Fibroblast of lung (primary cell): Measurements from ENCODE around the gene ODR4. TPM values are rescaled to one million over a fixed set of nuclear protein-coding genes. Genes with fewer than 3 reads are reported as not detected.
A peak's percentile ranks its signal among the peaks of the same experiment; 100 is the strongest.

Experiments used
- DNase-seq, 2 donors: peaks; one replicate each; pipeline versions ENCODE4 v3.0.0 to v3.0.0-alpha.2; 2010; ENCODE audit warnings: low read depth in 2 of 2
- H2AFZ ChIP-seq: 2 replicates; pipeline ENCODE4 v1.5.1; 2012; ENCODE audit warnings: low read length, control low read depth, inconsistent platforms
- H3K27ac ChIP-seq: 2 replicates; pipeline ENCODE4 v1.5.1; 2011; ENCODE audit warnings: low read length, control low read depth; ENCODE audit not compliant: insufficient read depth
- H3K27me3 ChIP-seq: 2 replicates; pipeline ENCODE4 v1.5.1; 2011; ENCODE audit warnings: mild to moderate bottlenecking, low read length; ENCODE audit not compliant: control insufficient read depth, insufficient read depth
- H3K36me3 ChIP-seq: 2 replicates; pipeline ENCODE4 v1.5.1; 2011; ENCODE audit warnings: low read length; ENCODE audit not compliant: control insufficient read depth, insufficient read depth
- H3K4me1 ChIP-seq: 2 replicates; pipeline ENCODE4 v1.5.1; 2011; ENCODE audit warnings: low read length; ENCODE audit not compliant: control insufficient read depth, insufficient read depth; ENCODE audit errors: extremely low read depth
- H3K4me2 ChIP-seq: 2 replicates; pipeline ENCODE4 v1.5.1; 2011; ENCODE audit warnings: low read length, control low read depth; ENCODE audit not compliant: insufficient read depth; ENCODE audit errors: extremely low read depth
- H3K4me3 ChIP-seq, 4 experiments: fragments of 200-600 bp in 1 of 4; sonication (generic) in 1 of 4; replicated peaks in 1 of 4; 2 replicates each; pipeline ENCODE4 v1.5.1; 2011 to 2016; ENCODE audit warnings: low read length in 4 of 4, low read depth in 3 of 4, mild to moderate bottlenecking in 3 of 4, control low read depth in 2 of 4, inconsistent platforms in 1 of 4, mixed read lengths in 1 of 4; ENCODE audit not compliant: insufficient read depth in 1 of 4; ENCODE audit errors: control extremely low read depth in 1 of 4
- H3K79me2 ChIP-seq: 2 replicates; pipeline ENCODE4 v1.5.1; 2012; ENCODE audit warnings: mild to moderate bottlenecking, low read length, inconsistent platforms; ENCODE audit not compliant: control insufficient read depth, insufficient read depth
- H3K9ac ChIP-seq: 2 replicates; pipeline ENCODE4 v1.5.1; 2011; ENCODE audit warnings: mild to moderate bottlenecking, low read length, control low read depth; ENCODE audit not compliant: insufficient read depth
- H3K9me3 ChIP-seq: 2 replicates; pipeline ENCODE4 v1.5.1; 2012; ENCODE audit warnings: low read depth, low read length; ENCODE audit not compliant: control insufficient read depth, insufficient read depth
- H4K20me1 ChIP-seq: 2 replicates; pipeline ENCODE4 v1.5.1; 2011; ENCODE audit warnings: low read length; ENCODE audit not compliant: control insufficient read depth, insufficient read depth; ENCODE audit errors: extremely low read depth
- EZH2 ChIP-seq: IDR thresholded peaks from 2 replicates; pipeline ENCODE4 v1.5.1; 2012; ENCODE audit warnings: low read length, control low read depth, mild to moderate bottlenecking; ENCODE audit errors: missing control alignments
- polyA minus RNA-seq: library from RNA; depleted of rRNA, polyadenylated mRNA; stranded (reverse); fragments of >200 nt; gene quantifications from 2 replicates; pipeline ENCODE4 v1.2.3, GENCODE V29; 2011; ENCODE audit warnings: low replicate concordance
- polyA plus RNA-seq, 2 donors: library from polyadenylated mRNA; depleted of rRNA in 1 of 2; stranded (reverse) in 1 of 2; unstranded in 1 of 2; fragments of >200 nt; gene quantifications; 2 replicates each; pipeline ENCODE4 v1.2.1, GENCODE V29; 2011 to 2012; ENCODE audit warnings: missing spikeins in 1 of 2
- total RNA-seq: library from RNA; depleted of rRNA; stranded (reverse); fragments of >200 nt; gene quantifications from 2 replicates; pipeline ENCODE4 v1.2.1, GENCODE V29; 2014
- TF ChIP-seq, protein P1 (sequence below), 2 donors: IDR thresholded peaks in 1 of 2; conservative IDR thresholded peaks in 1 of 2; 1 replicate in 1 of 2; 2 replicates in 1 of 2; pipeline ENCODE4 v1.5.1; 2011 to 2012; ENCODE audit warnings: low read length in 2 of 2, control low read depth in 1 of 2, inconsistent platforms in 1 of 2, low read depth in 1 of 2, mild to moderate bottlenecking in 1 of 2

The ODR4 gene
- total RNA-seq: 13.7 and 23.9 TPM in 2 replicates
- polyA plus RNA-seq: 9.7 and 13.0 TPM in 2 replicates
- 6.2 and 7.5 TPM in 2 replicates for polyA plus RNA-seq (2012)
- 0.33 TPM in 1 of 2 replicates, not detected in the other for polyA minus RNA-seq

DNA sequence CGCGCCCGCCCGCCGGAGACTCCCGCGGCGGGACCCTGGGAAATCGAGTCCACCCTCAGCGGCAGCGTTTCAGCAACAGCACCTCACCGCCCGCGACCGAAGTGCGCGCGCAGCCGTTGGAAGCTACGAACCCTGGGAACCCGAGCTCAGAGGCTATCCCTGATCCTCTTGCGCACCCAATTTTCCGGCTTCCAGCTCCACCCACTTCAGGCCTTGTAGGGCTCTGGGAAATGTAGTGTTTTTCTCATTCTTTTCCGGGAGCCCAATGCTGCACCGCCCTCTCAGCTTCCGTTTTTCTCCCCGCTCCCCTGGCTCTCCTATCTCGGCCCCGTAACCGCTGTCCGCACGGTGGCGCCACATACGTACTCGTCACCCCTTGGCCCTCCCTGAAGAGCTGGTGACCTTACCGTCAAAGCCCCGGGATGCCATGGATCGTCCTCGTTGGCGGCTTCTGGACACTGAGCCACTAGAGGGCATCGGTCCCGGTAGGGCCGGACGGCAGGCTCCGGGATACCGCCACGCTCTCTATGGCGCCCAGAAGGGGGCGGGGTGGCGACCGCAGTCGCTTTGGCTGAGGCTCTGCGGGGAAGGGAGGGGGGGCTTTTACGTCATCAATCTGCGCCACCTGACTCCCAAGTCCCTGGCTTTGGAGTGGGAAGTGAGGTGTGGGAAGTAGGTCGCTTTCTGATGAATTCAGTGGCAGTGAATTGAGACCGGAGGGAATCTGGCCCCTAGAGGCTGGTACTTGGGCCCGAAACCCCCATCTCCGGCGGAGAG lies at the start of gene ODR4, which contains the start of gene TPR:
ODR4 (plus strand) TSS at position 687 of the 777 bp plus-strand sequence. CDS start 3,948 bp downstream, outside the sequence.
TPR (minus strand) TSS at position 102 of the 777 bp plus-strand sequence. CDS start 225 bp downstream, outside the sequence.
- H3K9me3 ChIP-seq: no peaks in the 10 kb centered on the region
- DNase-seq: peak; percentile 99 to 100
- H3K4me2 ChIP-seq: peak within 1 kb of the TSS; percentile 91
- H2AFZ ChIP-seq: peak within 1 kb of the TSS; percentile 94
- H4K20me1 ChIP-seq: no peaks in the 10 kb centered on the region
- H3K9ac ChIP-seq: peak within 1 kb of the TSS; percentile 94
- no peaks in the 10 kb centered on the region for H3K27me3 ChIP-seq
- no peak for TF ChIP-seq EZH2
- TF ChIP-seq, protein P1, sequence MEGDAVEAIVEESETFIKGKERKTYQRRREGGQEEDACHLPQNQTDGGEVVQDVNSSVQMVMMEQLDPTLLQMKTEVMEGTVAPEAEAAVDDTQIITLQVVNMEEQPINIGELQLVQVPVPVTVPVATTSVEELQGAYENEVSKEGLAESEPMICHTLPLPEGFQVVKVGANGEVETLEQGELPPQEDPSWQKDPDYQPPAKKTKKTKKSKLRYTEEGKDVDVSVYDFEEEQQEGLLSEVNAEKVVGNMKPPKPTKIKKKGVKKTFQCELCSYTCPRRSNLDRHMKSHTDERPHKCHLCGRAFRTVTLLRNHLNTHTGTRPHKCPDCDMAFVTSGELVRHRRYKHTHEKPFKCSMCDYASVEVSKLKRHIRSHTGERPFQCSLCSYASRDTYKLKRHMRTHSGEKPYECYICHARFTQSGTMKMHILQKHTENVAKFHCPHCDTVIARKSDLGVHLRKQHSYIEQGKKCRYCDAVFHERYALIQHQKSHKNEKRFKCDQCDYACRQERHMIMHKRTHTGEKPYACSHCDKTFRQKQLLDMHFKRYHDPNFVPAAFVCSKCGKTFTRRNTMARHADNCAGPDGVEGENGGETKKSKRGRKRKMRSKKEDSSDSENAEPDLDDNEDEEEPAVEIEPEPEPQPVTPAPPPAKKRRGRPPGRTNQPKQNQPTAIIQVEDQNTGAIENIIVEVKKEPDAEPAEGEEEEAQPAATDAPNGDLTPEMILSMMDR (conservative IDR thresholded peaks at IDR 0.05 in 1 of 2, IDR thresholded peaks at IDR 0.05 in 1 of 2; ENCODE audit: low read depth in 1 of 2, low read length in 2 of 2): peak; percentile 79 to 80
- peaks cover 65% of the 10 kb centered on the region for H3K79me2 ChIP-seq
- peak within 1 kb of the TSS; percentile 99 for H3K27ac ChIP-seq
- peak within 1 kb of the TSS; percentile 87 to 99 (median 95) for H3K4me3 ChIP-seq
- H3K36me3 ChIP-seq: peaks cover 2% of the 10 kb centered on the region
- no peaks in the 10 kb centered on the region for H3K4me1 ChIP-seq

DNA sequence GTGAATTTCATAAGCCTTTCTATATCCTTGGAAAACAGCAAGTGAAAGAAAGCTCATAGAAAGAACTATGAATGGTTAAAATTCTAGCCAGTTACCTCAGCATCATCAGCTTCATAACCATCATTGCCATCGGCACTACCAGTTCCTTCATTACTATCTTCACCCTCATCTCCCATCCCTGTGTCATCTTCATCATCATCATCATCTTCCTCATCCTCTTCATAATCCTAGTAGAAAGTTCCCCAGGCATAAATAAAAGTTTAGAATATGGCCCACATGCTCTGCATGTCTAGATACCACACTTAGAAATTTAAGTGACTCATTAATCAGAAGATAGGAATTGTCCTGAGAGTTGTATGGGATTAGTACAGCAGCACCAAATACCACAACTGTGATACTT lies 49.6 kb upstream of the ODR4 start:
- no peak overlapping the region for H3K27ac ChIP-seq
- no peaks in the 10 kb centered on the region for H3K79me2 ChIP-seq
- no peaks in the 10 kb centered on the region for H3K9me3 ChIP-seq
- H4K20me1 ChIP-seq: no peaks in the 10 kb centered on the region
- H3K4me2 ChIP-seq: no peak overlapping the region
- no peaks in the 10 kb centered on the region for H3K27me3 ChIP-seq
- no peak overlapping the region for H3K9ac ChIP-seq
- peaks cover 18% of the 10 kb centered on the region for H3K36me3 ChIP-seq
- no peak overlapping the region for H2AFZ ChIP-seq
- no peak overlapping the region for H3K4me3 ChIP-seq
- no peak for TF ChIP-seq EZH2
- TF ChIP-seq, protein P1 (conservative IDR thresholded peaks at IDR 0.05 in 1 of 2, IDR thresholded peaks at IDR 0.05 in 1 of 2; ENCODE audit: low read depth in 1 of 2, low read length in 2 of 2): no peak
- no peak for DNase-seq
- H3K4me1 ChIP-seq: no peaks in the 10 kb centered on the region

DNA sequence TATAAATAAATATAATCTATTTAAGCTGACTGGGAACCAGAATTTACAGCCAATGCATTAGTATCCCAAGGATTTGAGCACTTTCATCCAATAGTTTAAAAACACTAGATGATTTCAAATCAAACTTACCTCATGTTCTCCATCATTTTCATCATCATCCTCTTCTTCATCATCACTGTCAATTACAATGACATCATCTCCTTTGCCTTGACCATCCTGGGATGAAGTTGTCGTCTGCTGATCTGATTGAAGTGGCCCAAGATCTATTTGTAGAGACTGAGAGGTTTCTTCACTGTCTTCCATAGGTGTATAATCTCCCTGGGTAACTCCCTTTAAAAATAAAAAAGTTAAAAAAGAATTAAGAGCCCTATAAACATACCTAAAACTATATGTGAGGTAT lies 48.3 kb upstream of the ODR4 start:
- Histone ChIP-seq H3K27ac (no peak overlapping the region), H3K9me3 (no peaks in the 10 kb centered on the region), H3K79me2 (no peaks in the 10 kb centered on the region), H2AFZ (no peak overlapping the region), H3K4me1 (no peaks in the 10 kb centered on the region), H3K4me2 (no peak overlapping the region), H3K27me3 (no peaks in the 10 kb centered on the region), H3K4me3 (no peak overlapping the region), H4K20me1 (no peaks in the 10 kb centered on the region), H3K36me3 (peaks cover 13% of the 10 kb centered on the region), H3K9ac (no peak overlapping the region)
- no peak for DNase-seq
- TF ChIP-seq EZH2: no peak
- TF ChIP-seq, protein P1 (conservative IDR thresholded peaks at IDR 0.05 in 1 of 2, IDR thresholded peaks at IDR 0.05 in 1 of 2; ENCODE audit: low read depth in 1 of 2, low read length in 2 of 2): no peak
